Measurements from ENCODE around the gene TUT1. TPM values are rescaled to one million over a fixed set of nuclear protein-coding genes. Genes with fewer than 3 reads are reported as not detected.
"Not testable (repeated sequence)": the region's sequence is repeated elsewhere in the genome, so short reads cannot be mapped to it uniquely, and the experiment has no call there.

The TUT1 gene
- total and polyA plus RNA-seq, 9 donors: 5.9 to 27.3 (median 18.3) TPM

- H3K4me1 ChIP-seq (ENCODE audit: insufficient read depth): no peaks in the 10 kb centered on the region
- TF ChIP-seq CTCF (IDR thresholded peaks at IDR 0.05) (no peak), EP300 (IDR thresholded peaks at IDR 0.05) (no peak), POLR2A (IDR thresholded peaks at IDR 0.05) (no peak)
- 51 to 66% (median 55%) methylated on average over 8 of the region's 8 CpGs for WGBS, 3 donors
- no peak overlapping the region for H3K27ac ChIP-seq
- intact Hi-C loops (cut with DNase I): no loop called here
- no peak overlapping the region for H3K4me3 ChIP-seq
- H3K36me3 ChIP-seq: no peaks in the 10 kb centered on the region
- peak in 1 of 5 donors; percentile 10 for DNase-seq
- no peaks in the 10 kb centered on the region for H3K9me3 ChIP-seq
- H3K27me3 ChIP-seq: no peaks in the 10 kb centered on the region
These were observed 25.1 kb downstream of the TUT1 start for GRCh38 chr11:62566247-62566646.

- Histone ChIP-seq H3K27me3 (no peaks in the 10 kb centered on the region), H3K4me1 (ENCODE audit: insufficient read depth) (peaks cover 5% of the 10 kb centered on the region), H3K4me3 (no peak overlapping the region), H3K27ac (no peak overlapping the region), H3K9me3 (no peaks in the 10 kb centered on the region), H3K36me3 (no peaks in the 10 kb centered on the region)
- DNase-seq: peak in 2 of 5 donors; percentile 8 to 26
- intact Hi-C loops (cut with DNase I): no loop called here
- 42 to 46% (median 44%) methylated on average over 5 of the region's 5 CpGs for WGBS, 3 donors
- TF ChIP-seq CTCF (IDR thresholded peaks at IDR 0.05) (no peak), EP300 (IDR thresholded peaks at IDR 0.05) (no peak), POLR2A (IDR thresholded peaks at IDR 0.05) (no peak)
These were observed 26.1 kb downstream of the TUT1 start for GRCh38 chr11:62565100-62565802.

GRCh38 chr11:62561677-62562230 lies 29.6 kb downstream of the TUT1 start:
- H3K36me3 ChIP-seq; H3K4me1 ChIP-seq (ENCODE audit: insufficient read depth); H3K9me3 ChIP-seq; intact Hi-C loops (cut with DNase I); H3K4me3 ChIP-seq; H3K27me3 ChIP-seq; H3K27ac ChIP-seq: not testable (repeated sequence)
- DNase-seq: peak in 2 of 5 donors; percentile 4 to 10
- 12 to 42% (median 29%) methylated on average over 3 of the region's 3 CpGs for WGBS, 3 donors

DNA sequence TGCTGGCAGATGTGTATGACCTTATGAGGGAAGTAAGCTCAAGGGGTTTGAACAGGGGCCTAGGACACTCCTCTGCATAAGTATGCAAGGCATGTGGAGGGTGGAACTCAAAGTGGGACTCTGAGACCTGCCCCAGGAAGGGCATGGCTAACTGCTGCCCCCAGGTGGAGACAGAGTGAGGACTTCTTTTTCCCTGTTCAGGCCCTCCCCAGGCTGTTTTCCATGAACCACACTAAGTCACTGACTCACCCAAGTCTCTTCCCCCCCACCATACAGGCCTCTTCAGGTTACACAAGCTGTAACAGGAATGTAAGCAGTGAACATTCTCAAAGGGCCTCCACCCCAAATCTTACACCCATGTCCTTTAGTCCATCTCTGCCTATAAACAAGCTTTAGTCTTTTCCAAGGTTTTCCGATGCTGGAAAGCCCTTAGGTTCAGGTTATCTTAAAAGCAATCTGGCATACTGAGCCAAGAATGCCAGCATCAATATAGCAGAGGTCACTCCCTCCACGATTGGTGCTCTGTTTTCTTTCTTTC lies 30.7 kb downstream of the TUT1 start:
- 10 to 11% (median 10%) methylated on average over 2 of the region's 2 CpGs for WGBS, 3 donors
- Histone ChIP-seq H3K4me3 (no peak overlapping the region), H3K36me3 (no peaks in the 10 kb centered on the region), H3K27ac (peak overlapping the region; percentile 33 to 41), H3K27me3 (no peaks in the 10 kb centered on the region), H3K9me3 (no peaks in the 10 kb centered on the region), H3K4me1 (ENCODE audit: insufficient read depth) (peaks cover 14% of the 10 kb centered on the region)
- intact Hi-C loops (cut with DNase I): no loop called here
- DNase-seq: peak; percentile 81 to 94 (median 87)
- TF ChIP-seq EP300 (IDR thresholded peaks at IDR 0.05) (no peak), CTCF (IDR thresholded peaks at IDR 0.05) (peak; percentile 53 to 90 (median 72)), POLR2A (IDR thresholded peaks at IDR 0.05) (no peak)

- not testable (repeated sequence) for H3K27me3 ChIP-seq, H3K36me3 ChIP-seq, H3K4me3 ChIP-seq, H3K27ac ChIP-seq, H3K9me3 ChIP-seq
- intact Hi-C loops (cut with DNase I): loop anchor here in 2 of 4 donors (5.0 to 10.0 kb wide), 3 partner anchors 142 to 1055 kb away; partner anchors contain the start of genes PLAAT3 (in 1 of the 2) and SCGB1A1 (in 1 of the 2)
- 76 to 81% (median 78%) methylated on average over 5 of the region's 5 CpGs for WGBS, 3 donors
- peak in 1 of 5 donors; percentile 26 for DNase-seq
- peaks cover 16% of the 10 kb centered on the region for H3K4me1 ChIP-seq (ENCODE audit: insufficient read depth)
These were observed 31.7 kb downstream of the TUT1 start for GRCh38 chr11:62559626-62560025.
